ENCODE measurements around the gene CARD10. TPM values are rescaled to one million over a fixed set of nuclear protein-coding genes. Genes with fewer than 3 reads are reported as not detected.
A peak's percentile ranks its signal among the peaks of the same experiment; 100 is the strongest.

CARD10 gene
- total RNA-seq, 5 donors from 2014 or later (not counting 1 experiment from before 2014, with no cell fraction given) = 0.44 to 0.79 (median 0.52) TPM; not detected in 1

GRCh38 chr22:37491559-37492427 lies 27.4 kb downstream of the CARD10 start:
- peaks cover 0 to 2% of the 10 kb centered on the region in 2 donors for H3K27me3 Mint-ChIP-seq
- H3K4me3 Mint-ChIP-seq = no peak overlapping the region
- H3K36me3 Mint-ChIP-seq = no peaks in the 10 kb centered on the region
- POLR2A ChIA-PET = interaction anchor here in 1 of 2 donors (0.6 kb wide), 1 partner anchor 342 kb away, joined by 3 read pairs; the partner anchor contains the start of gene IL2RB
- DNase-seq (no peak), ATAC-seq (replicated peaks in 1 of 4) (no peak)
- Histone ChIP-seq H3K27ac (ENCODE audit: low read length) (no peak overlapping the region), H3K4me3 (ENCODE audit: control insufficient read depth in 1 of 2, extremely low read depth in 1 of 2, low read length in 1 of 2) (no peak overlapping the region), H3K9me3 (no peaks in the 10 kb centered on the region), H3K36me3 (ENCODE audit: control insufficient read depth in 2 of 2, extremely low read depth in 1 of 2, insufficient read depth in 1 of 2, low read length in 1 of 2) (no peaks in the 10 kb centered on the region), H3K4me1 (ENCODE audit: control insufficient read depth in 1 of 2, extremely low read depth in 1 of 2, insufficient read depth in 2 of 2, low read length in 2 of 2) (peaks cover 7 to 57% of the 10 kb centered on the region in 2 experiments), H3K27me3 (replicated peaks in 1 of 2; ENCODE audit: control insufficient read depth in 2 of 2, extremely low read depth in 1 of 2, insufficient read depth in 2 of 2, low read length in 1 of 2) (peaks cover 0 to 14% of the 10 kb centered on the region in 2 experiments)
- CTCF ChIA-PET = interaction anchor here in 1 of 2 donors (0.6 kb wide), 1 partner anchor 1830 kb away, joined by 3 read pairs; no protein-coding TSS in a partner anchor
- H3K27ac Mint-ChIP-seq = no peak overlapping the region
- H3K9me3 Mint-ChIP-seq = no peaks in the 10 kb centered on the region
- 81% methylated on average over 16 of the region's 22 CpGs for WGBS (ENCODE audit: insufficient coverage)
- peaks cover 48 to 62% (median 52%) of the 10 kb centered on the region in 3 donors for H3K4me1 Mint-ChIP-seq

GRCh38 chr22:37491106-37491505 lies 28.1 kb downstream of the CARD10 start:
- Mint-ChIP-seq H3K36me3 (no peaks in the 10 kb centered on the region), H3K27ac (no peak overlapping the region), H3K4me1 (peaks cover 54 to 67% (median 57%) of the 10 kb centered on the region in 3 donors), H3K9me3 (no peaks in the 10 kb centered on the region), H3K4me3 (peak overlapping the region in 1 of 3 donors; percentile 24), H3K27me3 (peaks cover 0 to 2% of the 10 kb centered on the region in 2 donors)
- WGBS (ENCODE audit: insufficient coverage) = 97% methylated on average over 15 of the region's 16 CpGs
- Histone ChIP-seq H3K27ac (ENCODE audit: low read length) (no peak overlapping the region), H3K36me3 (ENCODE audit: control insufficient read depth in 2 of 2, extremely low read depth in 1 of 2, insufficient read depth in 1 of 2, low read length in 1 of 2) (no peaks in the 10 kb centered on the region), H3K4me3 (ENCODE audit: control insufficient read depth in 1 of 2, extremely low read depth in 1 of 2, low read length in 1 of 2) (no peak overlapping the region), H3K9me3 (no peaks in the 10 kb centered on the region), H3K27me3 (replicated peaks in 1 of 2; ENCODE audit: control insufficient read depth in 2 of 2, extremely low read depth in 1 of 2, insufficient read depth in 2 of 2, low read length in 1 of 2) (peaks cover 0 to 7% of the 10 kb centered on the region in 2 experiments), H3K4me1 (ENCODE audit: control insufficient read depth in 1 of 2, extremely low read depth in 1 of 2, insufficient read depth in 2 of 2, low read length in 2 of 2) (peaks cover 11 to 61% of the 10 kb centered on the region in 2 experiments)
- CTCF ChIA-PET = no interaction called here
- DNase-seq (no peak), ATAC-seq (replicated peaks in 1 of 4) (no peak)
- POLR2A ChIA-PET = no interaction called here

GRCh38 chr22:37489983-37490382 lies 29.2 kb downstream of the CARD10 start:
- ATAC-seq (replicated peaks in 1 of 4) (no peak), DNase-seq (no peak)
- H3K4me1 ChIP-seq (ENCODE audit: control insufficient read depth in 1 of 2, extremely low read depth in 1 of 2, insufficient read depth in 2 of 2, low read length in 2 of 2) = peaks cover 11 to 72% of the 10 kb centered on the region in 2 experiments
- no peak overlapping the region for H3K27ac ChIP-seq (ENCODE audit: low read length)
- peaks cover 54 to 71% (median 57%) of the 10 kb centered on the region in 3 donors for H3K4me1 Mint-ChIP-seq
- ChIA-PET CTCF (interaction anchor here in 1 of 2 donors (0.6 kb wide), 1 partner anchor 18 kb away, joined by 3 read pairs; no protein-coding TSS in a partner anchor), POLR2A (no interaction called here)
- no peaks in the 10 kb centered on the region for H3K27me3 ChIP-seq (replicated peaks in 1 of 2; ENCODE audit: control insufficient read depth in 2 of 2, extremely low read depth in 1 of 2, insufficient read depth in 2 of 2, low read length in 1 of 2)
- WGBS (ENCODE audit: insufficient coverage) = 91% methylated on average over 10 of the region's 10 CpGs
- H3K27me3 Mint-ChIP-seq = no peaks in the 10 kb centered on the region
- no peak overlapping the region for H3K4me3 ChIP-seq (ENCODE audit: control insufficient read depth in 1 of 2, extremely low read depth in 1 of 2, low read length in 1 of 2)
- no peaks in the 10 kb centered on the region for H3K36me3 Mint-ChIP-seq
- no peaks in the 10 kb centered on the region for H3K9me3 Mint-ChIP-seq
- H3K27ac Mint-ChIP-seq = peak overlapping the region; percentile 57 to 68
- peak overlapping the region in 1 of 3 donors; percentile 36 for H3K4me3 Mint-ChIP-seq
- H3K36me3 ChIP-seq (ENCODE audit: control insufficient read depth in 2 of 2, extremely low read depth in 1 of 2, insufficient read depth in 1 of 2, low read length in 1 of 2) = no peaks in the 10 kb centered on the region
- no peaks in the 10 kb centered on the region for H3K9me3 ChIP-seq

- Histone ChIP-seq H3K36me3 (ENCODE audit: control insufficient read depth in 2 of 2, extremely low read depth in 1 of 2, insufficient read depth in 1 of 2, low read length in 1 of 2) (no peaks in the 10 kb centered on the region), H3K9me3 (no peaks in the 10 kb centered on the region), H3K27me3 (replicated peaks in 1 of 2; ENCODE audit: control insufficient read depth in 2 of 2, extremely low read depth in 1 of 2, insufficient read depth in 2 of 2, low read length in 1 of 2) (no peaks in the 10 kb centered on the region), H3K4me3 (ENCODE audit: control insufficient read depth in 1 of 2, extremely low read depth in 1 of 2, low read length in 1 of 2) (no peak overlapping the region), H3K4me1 (ENCODE audit: control insufficient read depth in 1 of 2, extremely low read depth in 1 of 2, insufficient read depth in 2 of 2, low read length in 2 of 2) (peaks cover 11 to 86% of the 10 kb centered on the region in 2 experiments), H3K27ac (ENCODE audit: low read length) (peak overlapping the region; percentile 10)
- POLR2A ChIA-PET = no interaction called here
- Mint-ChIP-seq H3K27ac (peak overlapping the region; percentile 98), H3K4me1 (peaks cover 58 to 80% (median 62%) of the 10 kb centered on the region in 3 donors), H3K4me3 (peak overlapping the region in 2 of 3 donors; percentile 21 to 86), H3K27me3 (no peaks in the 10 kb centered on the region), H3K36me3 (no peaks in the 10 kb centered on the region), H3K9me3 (no peaks in the 10 kb centered on the region)
- WGBS (ENCODE audit: insufficient coverage) = 87% methylated on average over 8 of the region's 15 CpGs
- DNase-seq = no peak
- no peak for ATAC-seq (replicated peaks in 1 of 4)
- CTCF ChIA-PET = interaction anchor here in 1 of 2 donors (0.6 kb wide), 1 partner anchor 779 kb away, joined by 7 read pairs; no protein-coding TSS in a partner anchor
Measured at GRCh38 chr22:37488337-37489135, 30.7 kb downstream of the CARD10 start.

GRCh38 chr22:37487571-37487970 lies 31.6 kb downstream of the CARD10 start:
- POLR2A ChIA-PET = no interaction called here
- Histone ChIP-seq H3K9me3 (no peaks in the 10 kb centered on the region), H3K36me3 (ENCODE audit: control insufficient read depth in 2 of 2, extremely low read depth in 1 of 2, insufficient read depth in 1 of 2, low read length in 1 of 2) (peaks cover 0 to 3% of the 10 kb centered on the region in 2 donors), H3K4me1 (ENCODE audit: control insufficient read depth in 1 of 2, extremely low read depth in 1 of 2, insufficient read depth in 2 of 2, low read length in 2 of 2) (peaks cover 11 to 87% of the 10 kb centered on the region in 2 experiments), H3K4me3 (ENCODE audit: control insufficient read depth in 1 of 2, extremely low read depth in 1 of 2, low read length in 1 of 2) (no peak overlapping the region), H3K27me3 (replicated peaks in 1 of 2; ENCODE audit: control insufficient read depth in 2 of 2, extremely low read depth in 1 of 2, insufficient read depth in 2 of 2, low read length in 1 of 2) (no peaks in the 10 kb centered on the region), H3K27ac (ENCODE audit: low read length) (no peak overlapping the region)
- no peak for DNase-seq
- H3K27me3 Mint-ChIP-seq = no peaks in the 10 kb centered on the region
- peak overlapping the region; percentile 86 to 96 (median 94) for H3K4me3 Mint-ChIP-seq
- ATAC-seq (replicated peaks in 1 of 4) = no peak
- peaks cover 7% of the 10 kb centered on the region for H3K36me3 Mint-ChIP-seq
- WGBS (ENCODE audit: insufficient coverage) = 100% methylated on average over 2 of the region's 4 CpGs
- H3K4me1 Mint-ChIP-seq = peaks cover 59 to 80% (median 62%) of the 10 kb centered on the region in 3 donors
- CTCF ChIA-PET = no interaction called here
- peak overlapping the region; percentile 98 for H3K27ac Mint-ChIP-seq
- no peaks in the 10 kb centered on the region for H3K9me3 Mint-ChIP-seq

GRCh38 chr22:37487129-37487528 lies 32.1 kb downstream of the CARD10 start:
- Histone ChIP-seq H3K36me3 (ENCODE audit: control insufficient read depth in 2 of 2, extremely low read depth in 1 of 2, insufficient read depth in 1 of 2, low read length in 1 of 2) (peaks cover 0 to 8% of the 10 kb centered on the region in 2 donors), H3K27ac (ENCODE audit: low read length) (peak overlapping the region; percentile 73), H3K4me1 (ENCODE audit: control insufficient read depth in 1 of 2, extremely low read depth in 1 of 2, insufficient read depth in 2 of 2, low read length in 2 of 2) (peaks cover 13 to 87% of the 10 kb centered on the region in 2 experiments), H3K4me3 (ENCODE audit: control insufficient read depth in 1 of 2, extremely low read depth in 1 of 2, low read length in 1 of 2) (peak overlapping the region; percentile 89 to 98), H3K27me3 (replicated peaks in 1 of 2; ENCODE audit: control insufficient read depth in 2 of 2, extremely low read depth in 1 of 2, insufficient read depth in 2 of 2, low read length in 1 of 2) (no peaks in the 10 kb centered on the region), H3K9me3 (no peaks in the 10 kb centered on the region)
- DNase-seq (no peak), ATAC-seq (replicated peaks in 1 of 4) (no peak)
- 90% methylated on average over 10 of the region's 10 CpGs for WGBS (ENCODE audit: insufficient coverage)
- Mint-ChIP-seq H3K4me1 (peaks cover 63 to 84% (median 66%) of the 10 kb centered on the region in 3 donors), H3K9me3 (no peaks in the 10 kb centered on the region), H3K27ac (peak overlapping the region; percentile 98), H3K36me3 (peaks cover 7% of the 10 kb centered on the region), H3K4me3 (peak overlapping the region; percentile 86 to 96 (median 94)), H3K27me3 (no peaks in the 10 kb centered on the region)
- POLR2A ChIA-PET = no interaction called here
- CTCF ChIA-PET = interaction anchor here (1.6 to 2.1 kb wide), 2 partner anchors 11 kb away, joined by 4 to 7 read pairs; no protein-coding TSS in a partner anchor

Data from T-cell (primary cell).